Fibroblast of mammary gland (primary cell): ENCODE results near the gene FHOD3.
A peak's percentile ranks its signal among the peaks of the same experiment; 100 is the strongest.

Source experiments
- DNase-seq: peaks from one replicate; pipeline ENCODE4 v3.0.0-alpha.2; 2010; ENCODE audit warnings: low read depth
- H3K4me3 ChIP-seq: 2 replicates; pipeline ENCODE4 v1.5.1; 2011; ENCODE audit warnings: low read depth, mild to moderate bottlenecking, low read length, moderate library complexity; ENCODE audit not compliant: control insufficient read depth
- TF ChIP-seq, protein P1 (sequence below): conservative IDR thresholded peaks from 2 replicates; pipeline ENCODE4 v1.5.1; 2011; ENCODE audit warnings: low read depth, low read length, inconsistent platforms; ENCODE audit not compliant: control insufficient read depth, insufficient read depth

The FHOD3 gene

DNA sequence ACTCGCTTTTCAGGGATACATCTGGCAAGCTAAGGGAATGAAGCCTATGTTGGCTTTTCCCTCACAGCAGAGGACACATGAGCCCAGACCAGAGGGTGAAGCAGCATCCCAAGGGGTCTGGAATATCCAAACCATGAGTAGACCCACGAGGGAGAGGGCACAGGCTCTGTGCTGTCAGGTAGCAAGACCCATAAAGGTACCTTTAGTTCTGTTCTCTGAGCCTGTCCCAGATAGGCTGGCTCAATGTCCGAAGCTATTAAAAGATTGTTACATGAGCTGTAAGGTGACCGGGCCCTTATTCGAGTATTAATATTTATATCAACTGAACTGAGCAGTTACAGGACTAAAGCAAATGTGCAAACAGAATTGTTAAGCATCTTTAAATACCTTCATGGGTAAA lies 479.1 kb downstream of the FHOD3 start:
- DNase-seq, result no peak
- TF ChIP-seq, protein P1, sequence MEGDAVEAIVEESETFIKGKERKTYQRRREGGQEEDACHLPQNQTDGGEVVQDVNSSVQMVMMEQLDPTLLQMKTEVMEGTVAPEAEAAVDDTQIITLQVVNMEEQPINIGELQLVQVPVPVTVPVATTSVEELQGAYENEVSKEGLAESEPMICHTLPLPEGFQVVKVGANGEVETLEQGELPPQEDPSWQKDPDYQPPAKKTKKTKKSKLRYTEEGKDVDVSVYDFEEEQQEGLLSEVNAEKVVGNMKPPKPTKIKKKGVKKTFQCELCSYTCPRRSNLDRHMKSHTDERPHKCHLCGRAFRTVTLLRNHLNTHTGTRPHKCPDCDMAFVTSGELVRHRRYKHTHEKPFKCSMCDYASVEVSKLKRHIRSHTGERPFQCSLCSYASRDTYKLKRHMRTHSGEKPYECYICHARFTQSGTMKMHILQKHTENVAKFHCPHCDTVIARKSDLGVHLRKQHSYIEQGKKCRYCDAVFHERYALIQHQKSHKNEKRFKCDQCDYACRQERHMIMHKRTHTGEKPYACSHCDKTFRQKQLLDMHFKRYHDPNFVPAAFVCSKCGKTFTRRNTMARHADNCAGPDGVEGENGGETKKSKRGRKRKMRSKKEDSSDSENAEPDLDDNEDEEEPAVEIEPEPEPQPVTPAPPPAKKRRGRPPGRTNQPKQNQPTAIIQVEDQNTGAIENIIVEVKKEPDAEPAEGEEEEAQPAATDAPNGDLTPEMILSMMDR, result no peak

DNA sequence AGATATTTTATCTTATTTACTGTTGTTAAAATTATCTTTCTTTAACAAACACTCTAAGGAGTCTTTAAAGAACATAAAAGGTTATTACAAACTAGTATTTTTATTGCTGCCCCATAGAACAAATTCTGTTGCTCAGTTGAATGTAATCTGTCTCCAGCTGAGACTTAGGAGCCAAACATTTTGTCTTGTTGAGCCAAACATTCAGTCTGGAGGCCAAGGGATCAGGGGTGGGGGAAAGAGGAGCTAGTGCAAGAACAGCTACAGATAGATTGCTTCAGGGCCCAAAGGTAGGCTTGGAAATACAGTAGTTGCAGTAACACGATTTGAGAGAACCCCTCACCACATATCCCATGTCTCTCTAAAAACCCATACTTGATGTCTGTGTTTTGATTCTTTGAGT lies 480.1 kb downstream of the FHOD3 start:
- DNase-seq, result no peak
- TF ChIP-seq, protein P1, result no peak

More for the DNA sequence above, 479.1 kb downstream of the FHOD3 start:
- no peak overlapping the region for H3K4me3 ChIP-seq

DNA sequence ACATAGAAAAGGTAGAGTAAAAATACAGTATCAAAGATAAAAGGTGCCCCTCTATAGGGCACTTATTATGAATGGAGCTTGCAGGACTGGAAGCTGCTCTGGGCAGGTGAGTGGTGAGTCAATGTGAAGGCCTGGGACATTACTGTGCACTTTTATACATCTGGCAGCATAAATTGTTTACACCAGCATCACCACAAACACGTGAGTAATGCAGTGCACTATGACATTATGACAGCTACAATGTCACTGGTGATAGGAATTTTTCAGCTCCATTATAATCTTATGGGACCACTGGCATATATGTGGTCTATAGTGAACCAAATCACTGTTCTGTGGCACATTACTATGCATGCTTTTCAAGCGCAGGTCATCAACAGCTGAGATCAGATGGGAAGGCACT lies 483.2 kb downstream of the FHOD3 start:
- DNase-seq, result peak; percentile 16
- H3K4me3 ChIP-seq, result no peak overlapping the region
- TF ChIP-seq, protein P1, result no peak

More for the DNA sequence above, 480.1 kb downstream of the FHOD3 start:
- no peak overlapping the region for H3K4me3 ChIP-seq

DNA sequence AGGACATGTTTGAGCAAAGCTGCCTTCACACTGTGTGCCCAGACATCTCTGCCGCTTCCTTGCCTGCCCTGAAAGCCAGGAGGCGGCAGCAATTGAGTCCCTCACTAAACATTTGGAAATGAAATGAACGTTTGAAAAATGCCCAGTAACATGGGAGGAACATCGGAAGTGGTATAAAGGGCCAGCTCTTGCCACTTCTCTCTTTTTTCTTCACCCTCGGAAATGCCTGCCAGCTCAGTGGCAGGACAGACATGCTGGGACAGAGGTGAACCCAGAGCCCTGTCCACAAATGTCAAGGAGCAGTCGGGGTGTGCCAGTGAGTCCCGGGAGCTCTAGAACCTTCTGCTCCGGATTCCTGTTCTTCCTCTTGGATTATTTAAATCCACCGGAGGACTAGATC lies 485.2 kb downstream of the FHOD3 start:
- TF ChIP-seq, protein P1, result no peak
- H3K4me3 ChIP-seq, result no peak overlapping the region
- no peak for DNase-seq

DNA sequence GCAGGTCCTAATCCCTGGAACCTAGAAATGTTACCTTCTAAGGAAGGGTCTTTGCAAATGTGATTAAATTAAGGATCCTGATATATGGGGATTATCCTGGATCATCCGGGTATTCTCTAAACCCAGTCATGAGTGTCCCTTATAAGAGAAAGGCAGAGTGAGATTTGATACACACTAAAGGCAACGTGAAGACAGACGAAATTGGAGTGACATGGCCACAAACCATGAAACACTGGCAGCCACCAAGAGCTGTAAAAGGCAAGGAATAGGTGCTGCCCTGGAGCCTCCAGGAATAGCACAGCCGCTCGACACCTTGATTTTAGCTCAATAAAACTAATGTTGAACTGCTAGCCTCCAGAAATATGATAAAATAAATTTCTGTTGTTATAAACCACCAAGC lies 486.3 kb downstream of the FHOD3 start:
- no peak for DNase-seq
- TF ChIP-seq, protein P1, result no peak
- no peak overlapping the region for H3K4me3 ChIP-seq

DNA sequence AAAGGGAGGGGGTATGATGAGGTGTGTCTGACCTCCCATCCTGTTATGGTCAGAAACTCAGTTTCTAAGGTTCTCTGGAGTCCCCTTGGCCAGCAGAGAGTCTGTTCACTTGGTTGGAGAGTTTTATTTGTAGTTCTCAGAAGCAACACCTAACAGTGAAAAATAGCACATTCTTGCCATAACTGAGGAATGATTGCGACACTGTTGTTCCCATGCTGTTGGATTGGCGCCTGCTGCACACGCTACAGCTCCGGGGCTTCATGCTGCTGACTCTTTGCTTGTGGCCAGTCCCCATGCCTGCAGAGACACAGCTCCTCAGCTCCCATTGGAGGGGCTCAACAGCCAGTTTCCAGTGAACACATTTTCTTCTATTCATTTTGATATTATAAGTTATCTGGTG lies 489.2 kb downstream of the FHOD3 start:
- DNase-seq, result peak; percentile 68
- TF ChIP-seq, protein P1, result no peak
- H3K4me3 ChIP-seq, result no peak overlapping the region
